H1 (cell line): Measurements from ENCODE around the gene ESPNL. TPM values are rescaled to one million over a fixed set of nuclear protein-coding genes. Genes with fewer than 3 reads are reported as not detected.
A peak's percentile ranks its signal among the peaks of the same experiment; 100 is the strongest.

ENCODE experiments used
- CTCF ChIA-PET: fragments of 300-600 bp; sonication (Branson Sonifier 250); formaldehyde crosslinking; loops from one replicate; lab custom pipeline; 2021; ENCODE audit not compliant: partially characterized antibody; lab: Charles Lee
- POLR2A ChIA-PET: fragments of 300-600 bp; sonication (Branson Sonifier 250); formaldehyde crosslinking; loops from one replicate; lab custom pipeline; 2021; ENCODE audit warnings: inconsistent platforms; ENCODE audit not compliant: partially characterized antibody; lab: Charles Lee
- DNase-seq, 2 experiments: peaks; one replicate each; pipeline versions ENCODE4 v3.0.0 to v3.0.0-alpha.2; 2010 to 2022; ENCODE audit warnings: low spot score in 2 of 2, low read depth in 1 of 2, mixed read lengths in 1 of 2
- FAIRE-seq: peaks from 2 replicates; lab custom pipeline; 2011; peaks lifted over from hg19 to GRCh38; lab: Jason Lieb, UNC
- H2AFZ ChIP-seq: 2 replicates; pipeline ENCODE4 v1.8.1; 2012; ENCODE audit warnings: low read length, inconsistent platforms
- H2AK5ac ChIP-seq: 2 replicates; pipeline ENCODE4 v1.6.1; 2013; ENCODE audit warnings: low read depth, low read length
- H2BK120ac ChIP-seq: replicated peaks from 2 replicates; pipeline ENCODE3; 2013; ENCODE audit warnings: low read depth, low read length, inconsistent platforms
- H2BK12ac ChIP-seq: 2 replicates; pipeline ENCODE4 v1.6.1; 2013; ENCODE audit warnings: low read depth, low read length
- H2BK15ac ChIP-seq: 2 replicates; pipeline ENCODE4 v1.6.1; 2013; ENCODE audit warnings: low read length
- H2BK20ac ChIP-seq: 2 replicates; pipeline ENCODE4 v1.6.1; 2013; ENCODE audit warnings: low read length
- H2BK5ac ChIP-seq: 2 replicates; pipeline ENCODE4 v1.6.1; 2013; ENCODE audit warnings: low read depth, low read length
- H3K14ac ChIP-seq: 2 replicates; pipeline ENCODE4 v1.6.1; 2013; ENCODE audit warnings: inconsistent platforms; ENCODE audit not compliant: insufficient read length
- H3K18ac ChIP-seq: 2 replicates; pipeline ENCODE4 v1.6.1; 2013; ENCODE audit warnings: low read length; ENCODE audit errors: extremely low read depth
- H3K23ac ChIP-seq: 2 replicates; pipeline ENCODE4 v1.6.1; 2013; ENCODE audit warnings: inconsistent platforms; ENCODE audit not compliant: insufficient read length
- H3K23me2 ChIP-seq: 2 replicates; pipeline ENCODE4 v1.6.1; 2013; ENCODE audit warnings: low read depth, low read length
- H3K27ac ChIP-seq: 2 replicates; pipeline ENCODE4 v1.6.1; 2011; ENCODE audit warnings: low read depth, low read length, inconsistent platforms
- H3K27me3 ChIP-seq, 4 experiments: replicated peaks in 1 of 4; 1 replicate in 1 of 4; 2 replicates in 3 of 4; pipeline versions ENCODE4 v1.6.1 to v1.8.1; 2011 to 2013; ENCODE audit warnings: low read length in 3 of 4, mild to moderate bottlenecking in 3 of 4, inconsistent platforms in 2 of 4, mixed read lengths in 2 of 4, moderate library complexity in 1 of 4; ENCODE audit not compliant: control insufficient read depth in 3 of 4, insufficient read depth in 3 of 4; ENCODE audit errors: extremely low read depth in 1 of 4
- H3K36me3 ChIP-seq, 4 experiments: 2 replicates each; pipeline versions ENCODE4 v1.6.1 to v1.8.1; 2011 to 2013; ENCODE audit warnings: mild to moderate bottlenecking in 4 of 4, low read length in 3 of 4, moderate library complexity in 2 of 4, control low read depth in 1 of 4, inconsistent platforms in 1 of 4; ENCODE audit not compliant: insufficient read depth in 4 of 4, control insufficient read depth in 2 of 4
- H3K4ac ChIP-seq: replicated peaks from 2 replicates; pipeline ENCODE3; 2013; ENCODE audit warnings: low read length, low read depth, mixed read lengths, inconsistent platforms; ENCODE audit not compliant: insufficient read length
- H3K4me1 ChIP-seq, 4 experiments: replicated peaks in 1 of 4; 1 replicate in 1 of 4; 2 replicates in 3 of 4; pipeline versions ENCODE4 v1.6.1 to v1.8.1; 2011 to 2013; ENCODE audit warnings: low read length in 3 of 4, inconsistent platforms in 2 of 4, mixed read lengths in 1 of 4; ENCODE audit not compliant: insufficient read depth in 4 of 4, control insufficient read depth in 3 of 4
- H3K4me2 ChIP-seq, 2 experiments: 2 replicates each; pipeline versions ENCODE4 v1.6.1 to v1.8.1; 2011 to 2013; ENCODE audit warnings: low read depth in 2 of 2, low read length in 2 of 2, control low read depth in 1 of 2, inconsistent platforms in 1 of 2, mild to moderate bottlenecking in 1 of 2; ENCODE audit not compliant: insufficient read depth in 1 of 2
- H3K4me3 ChIP-seq, 4 experiments: fragments of 200-600, 300-600 bp in 1 of 4; sonication (generic), shearing (Covaris generic), sonication (Bioruptor Twin) in 1 of 4; 2 replicates each; pipeline versions ENCODE4 v1.5.1 to v1.8.1; 2011 to 2016; ENCODE audit warnings: low read length in 4 of 4, low read depth in 3 of 4, control low read depth in 2 of 4, inconsistent platforms in 2 of 4, mild to moderate bottlenecking in 2 of 4, mixed read lengths in 1 of 4, moderate library complexity in 1 of 4; ENCODE audit not compliant: insufficient read depth in 2 of 4; ENCODE audit errors: extremely low read depth in 1 of 4
- H3K56ac ChIP-seq: replicated peaks from 2 replicates; pipeline ENCODE3; 2013; ENCODE audit warnings: low read depth, mild to moderate bottlenecking, mixed read lengths, low read length, inconsistent platforms; ENCODE audit not compliant: insufficient read length
- H3K79me1 ChIP-seq: 2 replicates; pipeline ENCODE4 v1.6.1; 2013; ENCODE audit warnings: low read depth, low read length, control low read depth
- H3K79me2 ChIP-seq, 2 experiments: 2 replicates each; pipeline versions ENCODE4 v1.6.1 to v1.8.1; 2012 to 2013; ENCODE audit warnings: low read length in 2 of 2, mild to moderate bottlenecking in 2 of 2, inconsistent platforms in 1 of 2; ENCODE audit not compliant: insufficient read depth in 2 of 2, control insufficient read depth in 1 of 2
- H3K9ac ChIP-seq, 4 experiments: replicated peaks in 1 of 4; 1 replicate in 1 of 4; 2 replicates in 3 of 4; pipeline versions ENCODE4 v1.6.1 to v1.8.1; 2011 to 2013; ENCODE audit warnings: low read depth in 3 of 4, low read length in 3 of 4, control low read depth in 2 of 4, mild to moderate bottlenecking in 2 of 4, moderate library complexity in 2 of 4, inconsistent platforms in 1 of 4; ENCODE audit errors: extremely low read depth in 1 of 4
- H3K9me3 ChIP-seq, 2 experiments: 2 replicates each; pipeline versions ENCODE4 v1.6.1 to v1.8.1; 2012 to 2013; ENCODE audit warnings: mild to moderate bottlenecking in 2 of 2, moderate library complexity in 2 of 2, control low read depth in 1 of 2, inconsistent platforms in 1 of 2, low read depth in 1 of 2, low read length in 1 of 2, mixed read lengths in 1 of 2; ENCODE audit not compliant: insufficient read depth in 2 of 2
- H4K20me1 ChIP-seq, 2 experiments: replicated peaks in 1 of 2; 2 replicates each; pipeline versions ENCODE3 to v1.8.1; 2011 to 2013; ENCODE audit warnings: inconsistent platforms in 2 of 2, low read length in 2 of 2, mild to moderate bottlenecking in 1 of 2; ENCODE audit not compliant: insufficient read depth in 2 of 2, control insufficient read depth in 1 of 2
- H4K5ac ChIP-seq: 2 replicates; pipeline ENCODE4 v1.6.1; 2013; ENCODE audit warnings: low read length, low read depth, mixed read lengths, inconsistent platforms; ENCODE audit not compliant: insufficient read length
- H4K8ac ChIP-seq: 2 replicates; pipeline ENCODE4 v1.8.0; 2013; ENCODE audit warnings: mild to moderate bottlenecking, moderate library complexity, low read length, inconsistent platforms; ENCODE audit not compliant: insufficient read depth; ENCODE audit errors: extremely low read depth
- H4K91ac ChIP-seq: replicated peaks from 2 replicates; pipeline ENCODE3; 2013; ENCODE audit warnings: low read length, mixed read lengths, inconsistent platforms; ENCODE audit not compliant: insufficient read length
- ASH2L ChIP-seq: fragments of 200-600, 300-600 bp; sonication (generic); IDR thresholded peaks from one replicate; pipeline ENCODE4 v1.7.1; 2017; ENCODE audit warnings: low read length
- ATF3 ChIP-seq: IDR thresholded peaks from 2 replicates; pipeline ENCODE4 v1.6.1; 2011; ENCODE audit warnings: low read depth, mild to moderate bottlenecking, low read length; ENCODE audit not compliant: insufficient read depth
- CEBPB ChIP-seq: IDR thresholded peaks from 2 replicates; pipeline ENCODE4 v1.6.1; 2012; ENCODE audit warnings: low read depth, low read length
- KDM4A ChIP-seq: IDR thresholded peaks from one replicate; pipeline ENCODE4 v1.7.1; 2012; ENCODE audit warnings: low read depth, mild to moderate bottlenecking, moderate library complexity, low read length, inconsistent platforms; ENCODE audit not compliant: severe bottlenecking
- SUZ12 ChIP-seq: fragments of 200-600 bp; sonication (generic); IDR thresholded peaks from 2 replicates; pipeline ENCODE4 v1.6.1; 2012; ENCODE audit warnings: mild to moderate bottlenecking, inconsistent platforms, low read length, moderate library complexity, mixed read lengths
- USF2 ChIP-seq: IDR thresholded peaks from 2 replicates; pipeline ENCODE4 v1.6.1; 2011; ENCODE audit warnings: low read length, improper control_type of control experiment
- WGBS, 2 experiments: shearing (Covaris generic) in 1 of 2; methylation state at CpG; one replicate each; pipeline versions ENCODE4 v1.1.6 to v1.1.7; 2013 to 2015; ENCODE audit warnings: low lambda C conversion rate in 2 of 2, mixed read lengths in 2 of 2, inconsistent platforms in 1 of 2, low coverage in 1 of 2, missing lambda C conversion rate in 1 of 2; ENCODE audit not compliant: insufficient replicate concordance in 2 of 2, insufficient coverage in 1 of 2, insufficient read length in 1 of 2; ENCODE audit errors: extremely low coverage in 1 of 2, missing lambda C conversion rate in 1 of 2; 5-methylcytosine and 5-hydroxymethylcytosine counted together
- polyA plus RNA-seq, 7 experiments: library from polyadenylated mRNA; depleted of rRNA in 3 of 7; stranded (reverse) in 5 of 7; unstranded in 2 of 7; fragments of >200 nt in 5 of 7; fragments of 200-250 nt in 2 of 7; gene quantifications; 1 replicate in 5 of 7; 2 replicates in 1 of 7; 4 replicates in 1 of 7; pipeline versions ENCODE4 v1.2.1 to v1.2.3, GENCODE V29; 2011 to 2013; ENCODE audit warnings: missing spikeins in 2 of 7, mixed read lengths in 2 of 7
- total RNA-seq: library from RNA; stranded (reverse); fragmentation: NEBNext Ultra II Directional; extraction: Animal tissue kit (Norgen Biotek cat#: 25700); gene quantifications from 2 replicates; pipeline ENCODE4 v1.2.1, GENCODE V29; 2021

The ESPNL gene
- total and polyA plus RNA-seq, 2 of the 8 experiments (the other 6 are each of a cell fraction or from before 2014, with no cell fraction given), result 0.68 to 1.3 TPM

- Histone ChIP-seq H4K5ac (no peak overlapping the region), H2BK120ac (no peak overlapping the region), H3K9ac (0 out of 7 replicates have a peak overlapping the region, but pooled peaks of 1 of the 4 experiments have one; percentile 3), H2BK12ac (no peak overlapping the region), H3K27me3 (no peaks in the 10 kb centered on the region), H3K23me2 (no peaks in the 10 kb centered on the region), H3K79me2 (peaks cover 0 to 24% of the 10 kb centered on the region in 2 experiments; a peak in 2 of 4 replicates), H3K27ac (0 out of 2 replicates have a peak overlapping the region, but pooled peaks have one; percentile 20), H2BK15ac (no peak overlapping the region), H3K9me3 (no peaks in the 10 kb centered on the region), H3K14ac (no peak overlapping the region), H4K8ac (no peak overlapping the region), H2BK5ac (no peak overlapping the region; the same call in 1 of the 2 replicates), H3K4ac (no peak overlapping the region), H3K23ac (no peak overlapping the region), H3K4me1 (no peaks in the 10 kb centered on the region; a peak in 1 of 7 replicates), H2BK20ac (no peak overlapping the region), H2AFZ (no peak overlapping the region), H3K4me3 (no peak overlapping the region), H4K20me1 (peaks cover 4 to 8% of the 10 kb centered on the region in 2 experiments), H3K79me1 (no peaks in the 10 kb centered on the region), H3K36me3 (peaks cover 21 to 56% (median 39%) of the 10 kb centered on the region in 4 experiments), H4K91ac (no peak overlapping the region), H3K56ac (no peak overlapping the region), H3K18ac (no peak overlapping the region), H2AK5ac (no peak overlapping the region), H3K4me2 (no peak overlapping the region)
- no peak for DNase-seq
- no peak for FAIRE-seq
- no peak for TF ChIP-seq ATF3
- TF ChIP-seq USF2, result no peak
- TF ChIP-seq ASH2L, result no peak
- no peak for TF ChIP-seq CEBPB
- no peak for TF ChIP-seq SUZ12
- TF ChIP-seq KDM4A, result no peak
- 95% methylated on average over 13 of the region's 13 CpGs; no CpG with 5 or more reads in 1 of the 2 experiments for WGBS, 2 experiments
- POLR2A ChIA-PET, result interaction anchor here (0.8 to 2.8 kb wide), 8 partner anchors 9 to 116 kb away, joined by 3 to 17 read pairs (median 4); partner anchors contain the start of gene SCLY
- CTCF ChIA-PET, result interaction anchor here (0.9 to 1.6 kb wide), 4 partner anchors 17 to 178 kb away, joined by 3 to 6 read pairs (median 4); no protein-coding TSS in a partner anchor
Observed at GRCh38 chr2:238081150-238081549, 19.0 kb upstream of the ESPNL start.
